GM21723 (cell line): ENCODE measurements around the gene NLRC5.

Experiments used
- ATAC-seq: cut with Tn5 transposase; IDR thresholded peaks from one replicate; pipeline ENCODE4 v1.9.1; 2021; ENCODE audit warnings: mild to moderate bottlenecking, moderate library complexity; ENCODE audit not compliant: unreplicated experiment

The NLRC5 gene, protein sequence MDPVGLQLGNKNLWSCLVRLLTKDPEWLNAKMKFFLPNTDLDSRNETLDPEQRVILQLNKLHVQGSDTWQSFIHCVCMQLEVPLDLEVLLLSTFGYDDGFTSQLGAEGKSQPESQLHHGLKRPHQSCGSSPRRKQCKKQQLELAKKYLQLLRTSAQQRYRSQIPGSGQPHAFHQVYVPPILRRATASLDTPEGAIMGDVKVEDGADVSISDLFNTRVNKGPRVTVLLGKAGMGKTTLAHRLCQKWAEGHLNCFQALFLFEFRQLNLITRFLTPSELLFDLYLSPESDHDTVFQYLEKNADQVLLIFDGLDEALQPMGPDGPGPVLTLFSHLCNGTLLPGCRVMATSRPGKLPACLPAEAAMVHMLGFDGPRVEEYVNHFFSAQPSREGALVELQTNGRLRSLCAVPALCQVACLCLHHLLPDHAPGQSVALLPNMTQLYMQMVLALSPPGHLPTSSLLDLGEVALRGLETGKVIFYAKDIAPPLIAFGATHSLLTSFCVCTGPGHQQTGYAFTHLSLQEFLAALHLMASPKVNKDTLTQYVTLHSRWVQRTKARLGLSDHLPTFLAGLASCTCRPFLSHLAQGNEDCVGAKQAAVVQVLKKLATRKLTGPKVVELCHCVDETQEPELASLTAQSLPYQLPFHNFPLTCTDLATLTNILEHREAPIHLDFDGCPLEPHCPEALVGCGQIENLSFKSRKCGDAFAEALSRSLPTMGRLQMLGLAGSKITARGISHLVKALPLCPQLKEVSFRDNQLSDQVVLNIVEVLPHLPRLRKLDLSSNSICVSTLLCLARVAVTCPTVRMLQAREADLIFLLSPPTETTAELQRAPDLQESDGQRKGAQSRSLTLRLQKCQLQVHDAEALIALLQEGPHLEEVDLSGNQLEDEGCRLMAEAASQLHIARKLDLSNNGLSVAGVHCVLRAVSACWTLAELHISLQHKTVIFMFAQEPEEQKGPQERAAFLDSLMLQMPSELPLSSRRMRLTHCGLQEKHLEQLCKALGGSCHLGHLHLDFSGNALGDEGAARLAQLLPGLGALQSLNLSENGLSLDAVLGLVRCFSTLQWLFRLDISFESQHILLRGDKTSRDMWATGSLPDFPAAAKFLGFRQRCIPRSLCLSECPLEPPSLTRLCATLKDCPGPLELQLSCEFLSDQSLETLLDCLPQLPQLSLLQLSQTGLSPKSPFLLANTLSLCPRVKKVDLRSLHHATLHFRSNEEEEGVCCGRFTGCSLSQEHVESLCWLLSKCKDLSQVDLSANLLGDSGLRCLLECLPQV (N-terminal part only)

DNA sequence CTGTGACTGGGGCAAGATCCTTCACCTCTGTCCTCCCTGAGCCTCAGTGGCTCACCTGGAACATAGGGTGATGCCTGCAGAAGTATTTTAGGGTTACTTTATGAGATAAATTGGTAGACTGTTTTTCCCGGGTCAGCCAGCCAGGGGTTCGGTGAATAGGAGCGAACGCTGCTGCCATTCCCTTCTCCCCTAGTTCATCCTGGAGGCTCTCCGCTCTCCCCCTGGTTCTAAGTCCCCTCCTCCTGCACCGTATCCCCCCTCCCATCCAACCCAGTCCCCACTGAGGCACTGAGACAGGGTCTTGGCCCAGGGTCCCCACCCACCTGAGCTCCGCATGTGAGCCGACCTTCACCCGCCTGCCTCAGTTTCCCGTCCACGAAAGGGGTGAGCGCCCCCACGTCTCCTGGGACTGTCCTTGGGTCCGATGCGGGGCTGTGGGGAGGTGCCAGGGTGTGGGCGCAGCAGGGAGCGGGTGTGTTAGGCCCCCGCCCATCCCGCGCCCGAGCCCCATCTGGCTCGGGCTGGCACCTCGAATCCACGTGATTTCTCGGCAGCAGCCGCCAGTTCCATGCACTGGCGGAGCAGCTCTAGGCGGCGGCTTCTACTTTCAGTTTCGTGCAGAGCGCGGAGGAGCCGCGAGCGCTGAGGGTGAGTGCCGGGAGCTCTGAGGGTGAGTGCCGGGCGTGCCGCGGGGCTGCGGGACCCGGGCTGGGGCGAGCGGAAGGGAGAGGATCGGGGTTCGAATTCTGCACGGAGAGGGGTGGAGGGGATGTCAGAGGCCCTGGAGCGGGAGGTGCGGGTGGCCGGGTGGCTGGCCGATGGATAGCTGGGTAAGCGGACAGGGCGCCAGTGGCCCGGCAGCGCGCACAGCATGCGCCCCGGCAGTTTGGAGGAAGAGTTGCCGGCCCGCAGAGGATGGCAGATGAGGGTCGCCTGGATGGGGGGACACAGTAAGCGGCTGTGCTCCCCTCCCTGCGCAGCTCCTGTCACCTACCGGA lies at the start of gene NLRC5:
TSS of gene NLRC5 (plus strand) at position 610 of the 998 bp plus-strand sequence. CDS start 31,156 bp downstream, outside the sequence.
- peak; percentile 79 for ATAC-seq

DNA sequence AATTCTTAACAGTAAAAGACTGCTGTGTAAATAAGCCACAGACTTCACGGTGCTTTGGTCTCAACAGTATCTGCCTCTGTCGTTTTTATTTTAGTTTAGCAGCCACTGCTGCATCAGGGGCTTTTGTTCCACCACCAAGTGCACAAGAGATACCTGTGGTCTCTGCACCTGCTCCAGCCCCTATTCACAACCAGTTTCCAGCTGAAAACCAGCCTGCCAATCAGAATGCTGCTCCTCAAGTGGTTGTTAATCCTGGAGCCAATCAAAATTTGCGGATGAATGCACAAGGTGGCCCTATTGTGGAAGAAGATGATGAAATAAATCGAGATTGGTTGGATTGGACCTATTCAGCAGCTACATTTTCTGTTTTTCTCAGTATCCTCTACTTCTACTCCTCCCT lies 49.6 kb upstream of the NLRC5 start:
- no peak for ATAC-seq

DNA sequence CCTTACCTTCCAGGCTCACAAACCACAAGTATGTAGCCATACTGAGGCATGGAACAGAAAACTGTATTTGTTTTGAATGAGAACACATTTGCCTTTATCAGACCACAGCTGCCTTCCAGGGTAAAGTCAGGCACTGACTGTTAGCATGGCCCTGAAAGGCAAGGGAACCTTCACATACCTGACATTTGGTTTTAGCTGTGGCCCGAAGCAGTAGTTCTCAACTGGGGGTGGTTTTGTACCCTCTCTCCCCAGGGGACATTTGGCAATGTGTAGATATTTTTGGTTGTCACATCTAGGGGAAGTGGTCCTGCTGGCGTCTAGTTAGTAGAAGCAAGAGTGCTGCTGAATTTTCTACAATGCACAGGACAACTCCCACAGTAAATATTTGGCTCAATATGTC lies 48.3 kb upstream of the NLRC5 start:
- ATAC-seq: no peak

DNA sequence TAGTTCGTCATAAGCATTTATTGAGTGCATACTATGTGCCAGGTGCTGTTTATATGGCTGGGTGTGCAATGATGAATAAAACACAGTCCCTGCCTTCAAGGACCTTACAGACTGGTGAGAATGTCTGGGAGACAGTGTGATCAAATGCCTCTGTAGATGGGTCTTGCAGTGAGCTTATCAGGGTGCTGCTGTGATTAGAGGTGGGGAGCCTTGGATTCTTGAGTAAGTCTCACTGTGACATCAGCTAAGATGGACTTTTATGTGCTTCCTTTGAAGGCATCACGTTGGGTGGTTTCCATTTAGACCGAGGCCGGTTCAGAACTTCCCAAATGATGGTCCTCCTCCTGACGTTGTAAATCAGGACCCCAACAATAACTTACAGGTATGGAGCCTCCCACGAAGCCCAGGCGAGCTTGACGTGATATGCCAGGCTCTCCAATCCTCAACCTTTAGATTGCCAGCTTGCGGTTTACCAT lies 47.5 kb upstream of the NLRC5 start:
- ATAC-seq: no peak

DNA sequence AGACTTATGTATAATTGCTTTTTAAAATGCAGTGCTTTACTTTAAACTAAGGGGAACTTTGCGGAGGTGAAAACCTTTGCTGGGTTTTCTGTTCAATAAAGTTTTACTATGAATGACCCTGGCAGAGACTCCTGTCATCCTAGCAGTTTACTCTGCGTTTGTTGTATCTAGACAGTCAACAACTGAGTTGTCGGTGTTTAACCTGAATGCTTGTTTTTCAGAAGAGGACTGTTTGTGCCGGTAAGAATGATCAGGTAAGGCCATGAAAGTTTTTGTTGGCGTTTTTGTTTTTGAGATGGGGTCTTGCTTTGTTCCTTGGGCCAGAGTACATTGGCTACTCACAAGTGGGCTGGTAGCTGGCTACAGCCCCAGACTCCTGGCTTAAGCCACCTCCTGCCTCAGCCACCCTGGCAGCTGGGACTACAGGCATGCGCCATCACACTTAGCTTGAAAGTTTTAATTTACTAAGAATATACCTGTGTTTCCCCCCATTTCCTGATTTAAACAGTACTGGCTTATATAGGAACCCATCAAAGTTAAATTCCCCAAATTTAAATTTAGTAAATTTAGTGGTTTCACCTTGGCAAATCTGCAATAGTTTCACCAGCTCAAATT lies 45.5 kb upstream of the NLRC5 start:
- ATAC-seq: no peak

DNA sequence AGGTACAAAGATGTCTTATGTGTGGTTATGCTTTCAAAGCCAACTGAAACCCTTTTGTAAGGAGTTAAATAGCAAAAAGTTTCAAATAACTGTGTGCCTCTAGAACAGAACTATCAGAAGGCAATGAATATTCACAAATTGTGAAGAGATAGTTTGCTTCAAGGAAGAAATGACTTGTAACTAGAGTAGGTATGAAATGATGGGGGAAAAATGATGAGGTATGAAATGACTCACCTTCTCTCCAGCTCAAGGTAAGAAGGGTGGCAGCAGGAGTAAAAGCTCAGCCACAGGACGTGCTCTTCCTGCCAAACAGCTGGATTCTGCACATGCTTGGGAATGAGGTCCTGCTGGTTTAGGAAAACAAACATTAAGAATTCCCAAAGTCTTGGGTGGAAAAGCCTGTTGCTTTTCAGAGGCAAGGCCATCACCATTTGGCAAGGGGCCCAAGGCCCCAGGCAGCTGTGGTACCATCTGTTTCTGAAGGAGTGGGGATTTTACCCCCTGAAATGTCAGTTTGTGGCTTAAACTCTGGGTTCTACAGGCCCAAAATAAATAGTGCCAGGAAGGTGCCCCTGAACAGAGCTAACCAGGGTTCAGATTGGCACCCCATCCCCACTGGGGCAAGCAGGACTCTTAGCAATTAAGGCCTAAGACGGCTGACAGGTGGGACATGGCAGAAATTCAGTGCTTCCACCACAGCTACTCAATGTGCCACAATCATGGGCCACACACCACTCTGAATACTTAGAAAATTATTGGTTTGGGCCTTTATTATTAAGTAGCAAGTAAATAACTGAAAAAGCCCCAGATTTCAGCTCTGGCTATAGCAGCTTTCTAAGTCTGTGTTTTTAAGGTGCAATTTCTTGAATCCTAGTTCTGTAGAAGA lies 44.2 kb upstream of the NLRC5 start:
- no peak for ATAC-seq

DNA sequence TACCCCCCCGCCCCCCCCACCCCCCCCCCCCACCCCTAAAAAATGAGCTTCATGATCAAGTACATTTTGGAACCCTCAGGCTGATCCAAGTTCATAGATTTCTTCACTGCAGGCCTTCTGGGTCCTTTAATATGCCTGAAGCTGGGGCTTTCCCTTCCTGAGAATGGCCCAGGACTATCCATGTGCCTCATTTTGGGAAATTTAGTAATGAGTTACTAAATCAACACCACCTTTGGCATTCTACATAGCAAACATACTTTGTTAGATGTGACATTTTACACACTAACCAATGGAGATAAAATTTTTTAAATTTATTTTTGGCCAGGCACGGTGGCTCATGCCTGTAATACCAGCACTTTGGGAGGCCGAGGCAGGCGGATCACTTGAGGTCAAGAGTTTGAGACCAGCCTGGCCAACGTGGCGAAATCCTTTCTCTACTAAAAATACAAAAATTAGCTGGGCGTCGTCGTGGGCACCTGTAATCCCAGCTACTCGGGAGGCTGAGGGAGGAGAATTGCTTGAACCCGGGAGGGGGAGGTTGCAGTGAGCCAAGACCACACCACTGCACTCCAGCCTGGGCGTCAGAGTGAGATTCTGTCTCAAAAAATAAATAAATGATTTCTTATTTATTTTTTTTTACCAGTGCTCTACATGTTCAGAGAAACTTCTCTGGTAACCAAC lies 43.4 kb upstream of the NLRC5 start:
- no peak for ATAC-seq

DNA sequence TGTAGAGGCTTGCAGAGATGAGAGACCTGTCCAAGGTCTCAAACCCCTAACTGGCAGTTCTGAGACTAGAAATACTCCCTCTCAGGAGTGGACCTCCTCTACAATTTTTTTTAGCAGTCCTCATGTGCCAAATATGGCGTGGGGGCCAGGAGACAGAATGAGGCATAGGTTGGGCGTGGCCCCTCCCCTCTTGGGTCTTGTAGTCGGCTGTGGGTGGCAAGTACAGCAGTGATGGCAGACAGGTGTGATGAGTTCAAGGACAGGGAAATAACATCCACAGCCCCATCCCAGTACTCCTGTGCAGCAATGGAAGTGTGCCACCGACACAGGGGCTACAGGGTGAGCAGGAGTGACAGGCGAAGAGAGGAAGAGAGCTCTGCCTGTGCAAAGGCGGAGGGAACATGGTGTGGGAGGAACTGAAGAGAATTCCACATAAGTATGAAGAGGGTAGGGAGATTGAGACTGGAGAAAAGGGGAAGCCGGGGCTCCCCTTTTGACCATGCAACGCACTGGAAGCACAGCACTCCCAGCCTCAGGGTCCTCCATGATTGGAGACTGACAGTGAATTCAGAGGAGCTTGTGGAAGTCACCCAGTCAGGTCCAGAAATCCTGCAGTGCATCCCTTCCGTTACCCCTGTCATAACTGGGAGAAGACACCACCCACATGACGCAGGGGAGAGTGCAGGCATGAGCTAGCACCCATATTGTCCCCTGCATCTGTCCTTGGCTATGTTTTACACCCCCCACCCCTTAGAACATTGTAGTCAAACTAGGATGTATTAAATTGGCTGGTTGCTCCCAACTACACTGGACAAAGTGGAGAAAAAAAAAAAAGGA lies 42.4 kb upstream of the NLRC5 start:
- no peak for ATAC-seq

DNA sequence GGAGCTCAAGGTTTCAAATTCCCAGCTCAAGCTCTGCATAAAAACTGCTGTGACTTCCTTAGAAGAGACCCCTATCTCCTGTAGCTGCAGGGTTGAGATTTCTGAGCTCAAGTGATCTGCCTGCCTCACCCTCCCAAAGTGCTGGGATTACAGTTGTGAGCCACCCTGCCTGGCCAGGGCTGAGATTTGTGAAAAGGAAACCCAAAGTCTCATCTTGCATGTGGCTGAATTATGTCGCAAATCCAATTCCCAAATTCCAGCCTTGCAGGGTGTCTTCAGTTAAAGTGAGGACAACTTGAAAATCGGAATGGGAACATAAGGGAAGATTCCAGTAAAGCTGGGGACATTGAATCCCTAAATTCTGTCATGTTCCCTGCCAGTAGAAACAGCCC lies 41.8 kb upstream of the NLRC5 start:
- ATAC-seq: no peak

DNA sequence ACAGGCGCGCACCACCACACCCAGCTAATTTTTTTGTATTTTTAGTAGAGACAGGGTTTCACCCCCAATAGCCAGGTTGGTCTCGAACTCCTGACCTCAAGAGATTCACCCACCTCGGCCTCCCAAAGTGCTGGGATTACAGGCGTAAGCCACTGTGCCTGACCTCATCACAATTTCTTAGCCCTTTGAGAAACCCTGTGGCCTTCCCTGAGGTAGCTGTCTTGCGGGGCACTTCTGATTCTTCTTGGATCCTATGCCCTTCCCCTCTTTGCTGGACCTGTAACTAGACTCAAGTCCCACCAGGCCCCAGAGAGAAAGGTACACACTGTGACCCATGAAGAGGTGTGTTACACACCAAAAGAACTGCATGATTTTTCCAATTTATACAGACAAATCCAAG lies 41.1 kb upstream of the NLRC5 start:
- ATAC-seq: no peak

DNA sequence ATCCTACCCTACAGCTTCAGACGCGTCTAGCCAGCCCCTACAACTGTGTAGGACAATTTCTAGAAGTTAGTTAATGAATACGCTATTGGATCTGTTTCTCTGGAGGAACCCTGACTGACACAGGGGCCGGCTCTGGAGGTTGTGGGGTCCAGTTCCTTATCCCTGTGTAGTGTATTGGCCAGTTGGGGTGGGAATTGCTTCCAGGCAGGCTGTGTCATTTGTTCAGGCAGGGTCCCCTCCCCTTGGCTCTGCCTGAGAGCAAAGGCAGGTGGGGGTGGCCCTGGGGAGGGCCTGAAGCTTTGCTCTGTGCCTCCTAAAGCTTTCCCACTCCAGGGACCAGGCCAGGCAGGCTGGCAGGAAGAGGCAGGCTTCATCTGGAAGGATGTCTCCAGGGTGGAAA lies 39.3 kb upstream of the NLRC5 start:
- no peak for ATAC-seq

DNA sequence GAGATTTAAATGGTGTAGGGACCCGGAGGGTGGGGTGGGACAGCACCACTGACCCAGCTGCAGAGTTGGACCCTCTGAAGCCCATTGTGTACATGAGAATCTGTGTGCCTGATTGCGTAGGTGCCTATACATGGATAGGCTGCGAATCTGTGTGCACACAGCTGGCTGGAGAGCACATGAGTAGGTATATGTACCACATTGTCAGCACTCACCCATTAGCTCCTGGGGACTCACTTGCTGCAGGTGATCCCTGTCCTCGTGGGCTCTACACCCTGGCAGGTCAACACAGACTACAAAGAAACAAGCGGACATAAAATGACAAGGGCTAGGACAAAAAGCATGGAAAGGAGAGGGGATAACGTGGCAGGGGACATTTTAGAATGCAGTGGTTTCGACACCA lies 38.9 kb upstream of the NLRC5 start:
- ATAC-seq: no peak

DNA sequence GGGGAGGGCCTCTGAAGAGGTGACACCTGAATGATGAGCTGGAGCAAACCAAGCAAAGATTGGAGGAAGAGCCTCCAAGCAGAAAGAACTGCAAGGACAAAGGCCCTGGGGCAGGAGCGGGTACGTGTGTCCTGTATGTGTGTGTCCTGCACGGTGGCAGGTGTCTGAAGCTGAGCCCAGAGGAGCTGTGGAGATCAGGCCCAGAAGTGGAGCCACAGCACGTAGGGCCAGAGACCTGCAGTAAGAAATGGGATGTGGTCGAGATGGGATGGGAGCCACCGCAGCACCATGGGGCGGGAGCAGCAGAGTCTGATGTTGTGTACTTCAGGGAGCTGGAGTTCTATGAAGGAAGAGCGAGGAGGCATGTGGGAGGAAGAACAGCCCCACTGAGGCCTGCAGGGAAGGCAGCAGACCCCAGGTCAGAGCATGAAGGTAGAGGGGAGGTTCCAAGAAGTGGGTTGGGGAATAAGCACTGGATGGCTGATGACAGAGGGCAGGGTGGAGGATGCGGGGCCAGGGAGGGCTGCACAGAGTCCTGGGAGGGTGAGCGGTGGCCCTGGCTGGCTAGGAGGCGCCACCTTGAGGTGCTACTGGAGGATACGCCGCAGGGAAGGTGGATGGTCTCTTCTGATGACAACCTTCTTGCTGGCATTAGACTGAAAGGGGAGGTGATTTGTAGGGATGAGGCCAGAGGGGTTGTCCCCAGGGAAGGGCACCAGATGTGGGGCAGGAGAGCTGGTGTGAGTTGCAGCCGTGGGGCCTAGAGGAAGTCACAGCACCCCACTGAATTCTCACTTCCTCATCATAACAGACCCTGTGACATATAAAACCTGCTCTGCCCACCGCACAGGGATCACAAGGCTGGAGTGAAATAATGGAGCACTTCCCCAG lies 38.2 kb upstream of the NLRC5 start:
- peak; percentile 54 for ATAC-seq

DNA sequence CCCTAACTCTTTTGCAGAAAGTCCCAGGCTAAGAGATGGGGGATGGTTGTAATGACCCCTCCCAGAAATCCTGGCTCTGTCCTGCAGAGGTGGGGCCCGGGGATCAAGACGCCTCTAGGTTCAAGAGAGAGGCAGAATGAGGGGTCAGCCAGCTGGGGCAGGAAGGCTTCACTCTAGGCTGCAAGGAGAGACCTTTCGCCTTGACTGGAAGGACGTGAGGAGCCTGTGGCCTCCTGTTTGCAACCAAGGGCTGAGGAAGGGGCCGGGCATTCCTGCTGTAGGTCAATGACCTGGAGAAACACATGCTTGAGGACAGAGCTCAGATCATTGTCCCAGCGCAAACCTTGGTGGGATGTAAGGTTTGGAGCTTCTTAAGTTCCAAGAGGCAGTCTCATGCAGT lies 36.4 kb upstream of the NLRC5 start:
- ATAC-seq: no peak

DNA sequence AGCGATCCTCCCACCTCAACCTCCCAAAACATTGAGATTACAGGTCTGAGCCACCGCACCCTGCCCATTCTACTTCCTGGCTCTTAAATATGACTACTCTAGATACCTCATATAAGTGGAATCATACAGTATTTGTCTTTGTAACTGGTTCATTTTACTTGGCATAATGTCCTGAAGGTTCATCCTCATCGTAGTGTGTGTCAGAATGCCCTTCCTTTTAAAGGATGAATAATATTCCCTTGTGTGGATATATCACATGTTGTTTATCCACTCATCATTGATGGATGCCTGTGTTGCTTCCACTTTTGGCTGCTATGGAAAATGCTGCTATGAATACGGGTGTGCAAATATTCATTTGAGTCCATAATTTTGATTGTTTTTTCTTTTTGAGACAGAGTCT lies 33.3 kb upstream of the NLRC5 start:
- no peak for ATAC-seq

DNA sequence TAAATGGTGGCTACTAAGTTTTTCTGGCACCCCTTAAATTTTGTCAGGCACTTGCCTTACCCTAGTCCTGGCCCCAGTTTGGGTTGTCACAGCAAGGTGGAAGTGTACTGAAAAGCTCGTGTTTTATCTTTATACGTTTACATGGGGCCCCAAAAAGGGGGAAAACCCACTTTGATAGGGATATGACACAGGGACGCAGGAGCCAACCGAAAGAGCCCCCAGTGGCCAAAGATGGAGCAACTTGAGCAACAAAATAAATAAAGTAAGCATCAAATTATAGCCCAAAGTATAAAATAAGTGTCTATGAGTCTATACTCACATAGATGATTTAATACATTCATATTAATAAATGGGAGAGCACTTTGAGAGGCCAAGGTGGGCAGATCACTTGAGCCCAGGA lies 32.6 kb upstream of the NLRC5 start:
- ATAC-seq: no peak
